ENCODE measurements around the gene HOXD12. TPM values are rescaled to one million over a fixed set of nuclear protein-coding genes. Genes with fewer than 3 reads are reported as not detected.

The HOXD12 gene
- total RNA-seq, 1 experiment from 2014 or later: 0.13 TPM

GRCh38 chr2:176093145-176093897 is 6.3 kb upstream of the HOXD12 start:
- no TSS peak for BruUV-seq (replicated peaks)
- intact Hi-C loops (cut with micrococcal nuclease; ENCODE audit: unreplicated experiment): no loop called here
- Histone ChIP-seq H3K4me1 (ENCODE audit: control insufficient read depth, insufficient read depth, low read length) (peaks cover 16% of the 10 kb centered on the region), H3K9me3 (ENCODE audit: control insufficient read depth, insufficient read depth, low read depth, low read length) (no peaks in the 10 kb centered on the region), H3K27me3 (ENCODE audit: control insufficient read depth, insufficient read depth, low read length) (peaks cover 17% of the 10 kb centered on the region), H3K36me3 (ENCODE audit: control insufficient read depth, insufficient read depth, low read length) (no peaks in the 10 kb centered on the region), H3K4me3 (ENCODE audit: low read depth in 2 of 2, low read length in 2 of 2) (no peak overlapping the region), H3K27ac (ENCODE audit: low read length) (no peak overlapping the region)
- ChIA-PET CTCF (no interaction called here), POLR2A (no interaction called here)
- no peak for DNase-seq (ENCODE audit: low read depth, low spot score)
- in situ Hi-C loops (cut with HindIII; ENCODE audit: low pct_unique_long_range_greater_than_20kb, low sequenced_read_pairs): no loop called here
- no peak for ATAC-seq
- TF ChIP-seq TCF7L2 (IDR thresholded peaks at IDR 0.05; ENCODE audit: low read depth, low read length) (no peak), SIN3A (IDR thresholded peaks at IDR 0.05; ENCODE audit: borderline replicate concordance, insufficient read depth, low read depth, low read length) (no peak), REST (IDR thresholded peaks at IDR 0.05; ENCODE audit: insufficient read depth in 1 of 2, low read depth in 2 of 2, low read length in 1 of 2) (no peak), CTCF (IDR thresholded peaks at IDR 0.05) (no peak), POLR2AphosphoS5 (IDR thresholded peaks at IDR 0.05; ENCODE audit: low read depth, low read length) (no peak)

- ChIA-PET CTCF (no interaction called here), POLR2A (no interaction called here)
- no TSS peak for BruUV-seq (replicated peaks)
- H3K27ac ChIP-seq (ENCODE audit: low read length): no peak overlapping the region
- peaks cover 13% of the 10 kb centered on the region for H3K4me1 ChIP-seq (ENCODE audit: control insufficient read depth, insufficient read depth, low read length)
- H3K27me3 ChIP-seq (ENCODE audit: control insufficient read depth, insufficient read depth, low read length): peaks cover 14% of the 10 kb centered on the region
- ATAC-seq (no peak), DNase-seq (ENCODE audit: low read depth, low spot score) (no peak)
- in situ Hi-C loops (cut with HindIII; ENCODE audit: low pct_unique_long_range_greater_than_20kb, low sequenced_read_pairs): no loop called here
- no peaks in the 10 kb centered on the region for H3K36me3 ChIP-seq (ENCODE audit: control insufficient read depth, insufficient read depth, low read length)
- no peak for TF ChIP-seq REST (IDR thresholded peaks at IDR 0.05; ENCODE audit: insufficient read depth in 1 of 2, low read depth in 2 of 2, low read length in 1 of 2)
- no peak overlapping the region for H3K4me3 ChIP-seq (ENCODE audit: low read depth in 2 of 2, low read length in 2 of 2)
- intact Hi-C loops (cut with micrococcal nuclease; ENCODE audit: unreplicated experiment): no loop called here
- no peaks in the 10 kb centered on the region for H3K9me3 ChIP-seq (ENCODE audit: control insufficient read depth, insufficient read depth, low read depth, low read length)
These were observed 5.7 kb upstream of the HOXD12 start for GRCh38 chr2:176093898-176094249.

Data from Panc1 (cell line).